Stimulated activated CD4-positive, alpha-beta T cell treated with anti-CD3 and anti-CD28 coated beads, Interleukin-1b, Interleukin-23, amount 100 ng/mL, for 1 hour (primary cell): Measurements from ENCODE around the gene WBP2.

Experiments
- DNase-seq, 2 donors: peaks; one replicate each; pipeline ENCODE4 v3.0.0-alpha.2; 2020; ENCODE audit warnings: low read depth in 2 of 2

Gene WBP2

DNA sequence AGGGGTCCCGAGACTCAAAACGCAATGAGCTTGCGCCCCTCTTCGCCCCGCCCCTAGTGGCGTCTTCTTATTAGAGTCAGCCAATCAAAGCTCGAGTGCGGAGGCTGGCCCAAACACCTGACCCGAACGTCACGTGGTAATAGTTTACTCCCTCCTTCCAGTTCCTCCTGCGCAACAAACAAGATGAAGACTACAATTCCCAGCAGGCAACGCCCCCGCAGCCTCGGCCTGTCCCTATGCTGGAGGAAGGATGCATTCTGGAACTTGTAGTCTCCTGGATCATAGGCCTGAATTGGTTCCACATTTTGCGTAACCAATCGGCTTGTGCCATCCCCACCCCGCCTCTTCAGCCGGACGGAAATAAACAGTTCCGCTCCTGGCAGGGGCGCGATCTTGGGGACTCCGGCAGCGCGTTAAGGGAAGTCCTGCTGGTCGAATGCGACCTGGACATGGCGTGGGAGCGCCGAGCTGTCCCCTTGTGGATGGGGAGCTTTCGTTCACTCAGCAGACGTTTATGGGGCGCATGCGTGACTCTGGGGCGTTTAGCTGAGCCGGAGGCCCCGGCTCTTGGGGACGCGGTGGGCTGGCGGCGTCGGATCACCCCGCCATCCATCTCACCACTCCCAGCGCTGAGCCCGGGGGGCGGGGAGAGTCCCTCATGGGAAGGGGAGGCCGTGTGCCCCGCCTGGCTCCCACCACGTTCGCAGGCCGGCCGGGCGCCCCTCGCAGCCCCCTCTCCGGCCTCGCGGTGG, at the start of gene WBP2:
Gene WBP2, minus strand, starts transcription at position 26 of the 752 bp plus-strand sequence. CDS start 38 bp downstream, outside the sequence.
- peak; percentile 87 to 94 for DNase-seq

DNA sequence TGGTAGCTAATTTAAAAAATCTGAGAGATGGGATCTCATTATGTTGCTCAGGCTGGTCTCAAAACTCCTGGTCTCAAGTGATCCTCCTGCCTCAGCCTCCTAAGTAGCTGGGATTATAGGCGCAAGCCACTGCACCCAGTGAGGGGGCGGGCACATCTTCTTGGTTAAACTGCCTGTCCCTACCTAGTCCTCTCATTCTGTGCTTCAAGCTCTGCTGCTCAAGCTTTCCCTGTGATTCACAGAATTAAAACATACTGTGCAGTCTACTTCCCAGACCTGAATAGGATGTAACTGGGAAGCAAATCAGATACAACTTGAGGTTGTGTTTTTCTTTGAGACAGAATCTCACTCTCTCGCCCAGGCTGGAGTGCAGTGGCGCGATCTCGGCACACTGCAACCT, 47.3 kb upstream of the WBP2 start:
- no peak for DNase-seq

DNA sequence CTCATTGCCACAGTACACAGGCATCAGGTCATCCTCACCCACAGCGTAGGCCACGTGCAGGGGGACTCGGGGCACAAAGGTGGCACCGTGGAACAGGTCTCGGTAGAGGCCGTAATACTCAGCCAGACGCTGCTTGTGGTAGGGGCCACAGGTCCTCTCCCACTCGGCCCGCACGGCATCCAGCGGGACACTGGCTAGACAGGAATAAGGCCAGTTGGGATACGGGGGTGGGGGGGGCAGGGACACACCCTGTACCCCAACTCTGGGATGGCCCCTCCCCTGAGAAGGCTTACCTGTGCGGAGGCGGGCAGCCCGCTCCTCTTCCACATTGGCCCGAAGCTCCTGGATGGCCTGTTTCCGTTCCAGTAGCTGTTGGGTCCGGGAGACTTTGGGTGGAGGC, 46.6 kb upstream of the WBP2 start:
- no peak for DNase-seq

DNA sequence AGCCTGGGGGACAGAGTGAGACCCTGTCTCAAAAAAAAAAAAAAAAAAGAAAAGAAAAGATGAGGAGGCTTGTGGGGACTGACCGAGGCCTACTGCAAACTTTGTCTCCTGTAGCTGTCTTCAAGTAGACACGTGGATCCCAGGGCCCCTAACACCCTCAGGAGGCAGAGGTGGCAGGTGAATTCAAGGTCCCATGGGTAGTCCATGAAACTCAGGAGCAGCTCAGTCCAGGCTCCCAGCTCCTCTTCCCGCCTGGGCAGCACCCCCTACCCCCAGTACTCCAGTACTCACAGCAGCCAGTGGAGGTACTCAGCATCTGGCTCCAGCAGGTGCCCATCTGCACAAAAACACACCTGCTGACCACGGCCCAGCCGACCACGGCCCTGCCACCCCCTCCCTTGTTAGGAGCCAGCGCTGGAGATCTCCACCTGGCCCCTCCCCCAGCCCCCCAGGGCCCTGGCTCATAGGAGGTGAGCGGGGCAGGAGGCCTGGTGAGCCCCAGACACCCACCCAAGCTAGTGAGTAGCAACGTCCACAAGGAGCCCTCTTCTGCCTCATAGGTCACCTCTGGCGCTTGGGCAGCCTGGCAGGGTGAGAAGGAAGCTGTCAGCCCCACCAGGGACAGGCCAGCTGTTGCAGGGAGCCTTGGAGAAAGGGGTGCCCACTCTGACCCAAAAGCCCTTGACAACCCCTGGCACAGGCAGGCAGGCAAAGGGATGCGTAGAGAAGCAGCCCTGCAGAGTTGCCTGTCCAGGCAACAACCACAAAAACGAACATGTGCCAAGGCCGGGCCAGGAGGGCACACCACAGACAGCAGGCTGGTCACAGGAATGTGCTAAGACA, 45.8 kb upstream of the WBP2 start:
- DNase-seq: no peak

DNA sequence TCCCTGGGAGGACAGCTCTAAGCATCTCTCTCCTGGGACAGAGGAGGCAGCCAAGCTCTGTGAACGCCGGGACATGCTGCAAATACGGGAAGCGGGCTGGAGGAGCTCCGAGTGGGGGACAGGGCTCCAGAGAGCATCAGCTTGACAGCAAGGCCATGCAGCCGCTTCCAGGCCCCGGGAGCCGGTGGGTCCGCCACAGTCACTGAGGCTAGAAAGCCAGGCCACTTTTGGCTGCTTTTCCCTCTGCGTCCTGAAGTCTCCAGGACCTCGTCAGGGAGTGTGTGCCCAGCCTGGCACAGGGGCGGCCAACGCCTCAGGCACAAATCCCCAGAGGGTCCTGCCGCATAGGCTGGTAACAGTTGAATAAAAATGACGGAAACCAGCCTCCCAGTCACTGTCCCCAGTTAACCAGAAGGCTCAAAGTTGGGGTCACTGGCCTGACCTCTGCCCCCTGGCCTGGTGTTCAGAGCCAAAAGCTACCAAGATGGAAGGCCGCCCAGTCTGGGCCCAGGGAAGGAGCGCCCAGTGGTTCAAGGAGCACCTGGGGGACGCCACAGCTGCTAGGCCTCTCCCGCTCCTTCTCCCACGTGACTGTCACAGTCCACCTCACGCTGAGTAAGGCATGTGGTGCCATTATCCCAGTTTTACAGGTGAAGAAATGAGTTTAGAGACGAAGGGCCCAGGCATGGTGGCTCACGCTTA, 44.8 kb upstream of the WBP2 start:
- DNase-seq: no peak

DNA sequence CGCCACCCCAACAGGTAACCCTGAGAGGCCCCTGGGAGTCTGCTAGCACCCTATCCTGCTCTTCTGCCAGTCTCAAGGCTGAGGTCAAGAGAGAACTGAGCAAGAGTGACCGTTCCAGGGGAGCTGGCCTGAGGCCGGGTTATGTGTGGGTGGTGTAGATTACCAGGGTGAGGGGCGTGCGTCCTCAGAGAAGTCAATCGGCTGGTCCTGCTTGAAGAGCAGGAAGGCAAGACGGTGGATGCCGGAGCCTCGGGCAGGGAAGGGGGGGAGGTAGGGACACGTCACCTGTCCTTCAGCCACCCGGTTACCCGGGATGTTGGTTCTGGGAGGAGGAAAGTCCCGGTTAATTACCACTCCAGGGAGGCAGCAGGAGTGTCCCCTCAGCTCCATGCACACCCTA, 44.2 kb upstream of the WBP2 start:
- DNase-seq: no peak

DNA sequence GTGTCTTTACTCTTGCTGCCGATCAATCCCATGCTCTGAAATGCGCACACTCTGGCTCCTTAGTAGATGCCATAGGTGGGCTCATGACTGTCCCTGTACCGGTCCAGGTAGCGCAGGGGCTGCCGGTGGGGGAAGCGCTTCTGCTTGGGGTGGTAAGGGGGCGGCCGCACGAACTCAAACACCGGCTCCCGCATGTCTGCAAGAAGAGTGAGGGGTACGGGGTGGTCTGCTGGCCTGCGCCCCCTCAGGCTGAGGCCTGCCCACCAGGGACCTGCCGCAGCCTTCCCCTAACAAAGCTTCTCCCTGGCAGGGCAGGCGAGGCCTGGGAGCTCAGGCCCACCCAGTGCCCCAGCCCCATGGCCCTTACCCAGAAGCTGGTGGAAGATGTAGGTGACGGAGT, 43.7 kb upstream of the WBP2 start:
- DNase-seq: no peak

DNA sequence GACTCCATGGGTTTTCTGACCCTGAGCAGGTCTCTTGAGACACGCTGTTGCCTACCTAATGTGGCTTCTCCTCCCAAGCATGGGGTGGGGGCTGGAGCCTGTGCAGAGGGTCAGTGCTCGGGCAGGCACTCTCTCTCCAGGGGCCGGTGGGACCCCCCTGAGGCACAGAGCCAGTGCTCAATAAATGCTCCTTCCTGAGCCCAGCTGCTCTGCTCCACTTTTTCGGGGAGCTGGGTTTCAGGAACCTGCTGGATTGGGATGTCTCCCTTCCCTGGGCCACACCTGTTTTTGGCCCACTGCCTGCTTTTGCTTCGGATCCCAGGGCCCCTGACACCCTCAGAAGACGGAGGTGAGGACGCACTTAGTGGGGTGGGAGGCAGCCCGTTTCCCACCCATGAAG, 42.9 kb upstream of the WBP2 start:
- no peak for DNase-seq

DNA sequence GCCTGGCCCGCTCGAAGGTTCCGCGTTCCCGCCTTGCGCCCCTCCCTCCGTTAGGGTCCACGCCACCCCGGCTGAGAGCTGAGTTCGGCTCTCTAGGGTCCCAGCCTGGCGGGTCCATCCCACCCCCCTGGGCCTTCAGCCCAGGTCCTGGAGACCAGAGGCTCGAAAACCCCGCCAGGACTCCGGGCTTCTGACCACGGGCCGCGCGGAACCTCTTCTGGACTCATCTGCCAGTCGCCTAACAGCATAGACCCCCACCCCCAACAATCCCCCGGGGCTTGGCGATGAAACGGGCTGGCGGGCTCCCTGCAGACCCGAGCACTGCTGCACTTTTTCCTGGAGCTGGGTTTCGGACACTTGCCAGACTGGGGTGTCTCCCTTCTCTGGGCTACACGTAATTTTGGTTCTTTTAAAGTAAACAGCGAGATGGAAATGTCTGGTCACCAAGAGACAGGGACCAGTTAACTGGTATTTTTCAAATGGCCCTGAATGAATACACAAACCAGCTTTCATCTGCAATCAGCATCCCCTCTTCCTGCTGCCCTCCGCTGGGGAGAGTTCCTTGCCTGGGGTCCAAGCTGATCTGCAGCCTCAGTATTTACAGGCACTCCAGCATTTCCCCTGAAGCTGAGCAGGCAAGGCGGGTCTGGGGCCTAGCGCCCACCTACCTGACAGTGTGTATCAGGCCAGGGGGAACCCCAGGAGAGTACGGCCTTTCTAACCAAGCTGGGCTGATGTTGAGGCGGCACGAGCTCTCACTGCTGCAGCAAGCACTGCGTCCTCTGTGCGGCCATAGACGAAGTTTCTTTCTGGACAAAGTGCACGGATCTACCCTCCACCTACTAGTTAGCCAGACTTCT, 42.3 kb upstream of the WBP2 start:
- no peak for DNase-seq

DNA sequence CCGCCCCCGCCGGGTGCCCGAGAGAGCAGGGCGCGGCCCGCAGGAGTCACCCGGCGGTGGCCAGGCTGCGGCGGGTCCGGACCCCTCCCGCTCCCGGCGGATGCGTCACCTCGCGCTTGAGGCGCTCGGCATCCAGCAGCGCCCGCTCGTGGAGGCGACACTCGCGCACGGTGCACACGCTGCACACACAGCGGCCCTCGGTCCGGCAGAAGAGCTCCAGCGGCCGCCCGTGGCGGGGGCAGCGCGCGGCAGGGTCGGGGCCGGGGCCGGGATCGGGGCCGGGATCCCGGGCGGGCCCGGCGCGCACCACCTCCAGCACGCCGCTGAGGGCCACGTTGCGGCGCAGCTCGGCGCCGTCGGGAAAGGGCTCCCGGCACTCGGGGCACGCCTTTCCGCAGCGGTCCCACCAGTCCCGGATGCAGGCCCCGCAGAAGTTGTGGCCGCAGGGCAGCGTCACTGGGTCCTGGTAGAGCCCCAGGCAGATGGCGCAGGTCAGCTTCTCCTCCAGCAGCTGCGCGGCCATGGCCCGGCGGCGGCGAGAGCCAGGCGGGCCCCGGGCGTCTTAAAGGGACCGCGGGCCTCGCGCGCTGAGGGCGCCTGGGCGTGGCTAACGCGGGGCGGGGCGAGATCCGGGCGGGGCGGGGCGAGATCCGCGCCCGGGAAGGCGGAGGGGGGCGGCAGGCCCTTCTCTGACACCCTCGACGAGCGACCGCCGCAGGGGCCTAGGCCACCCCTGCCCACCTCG, 41.5 kb upstream of the WBP2 start, which contains the start of gene TRIM65:
Gene TRIM65, minus strand, starts transcription at position 537 of the 745 bp plus-strand sequence. Its CDS starts 14 bp downstream, at position 523.
- DNase-seq: peak; percentile 43 to 75

DNA sequence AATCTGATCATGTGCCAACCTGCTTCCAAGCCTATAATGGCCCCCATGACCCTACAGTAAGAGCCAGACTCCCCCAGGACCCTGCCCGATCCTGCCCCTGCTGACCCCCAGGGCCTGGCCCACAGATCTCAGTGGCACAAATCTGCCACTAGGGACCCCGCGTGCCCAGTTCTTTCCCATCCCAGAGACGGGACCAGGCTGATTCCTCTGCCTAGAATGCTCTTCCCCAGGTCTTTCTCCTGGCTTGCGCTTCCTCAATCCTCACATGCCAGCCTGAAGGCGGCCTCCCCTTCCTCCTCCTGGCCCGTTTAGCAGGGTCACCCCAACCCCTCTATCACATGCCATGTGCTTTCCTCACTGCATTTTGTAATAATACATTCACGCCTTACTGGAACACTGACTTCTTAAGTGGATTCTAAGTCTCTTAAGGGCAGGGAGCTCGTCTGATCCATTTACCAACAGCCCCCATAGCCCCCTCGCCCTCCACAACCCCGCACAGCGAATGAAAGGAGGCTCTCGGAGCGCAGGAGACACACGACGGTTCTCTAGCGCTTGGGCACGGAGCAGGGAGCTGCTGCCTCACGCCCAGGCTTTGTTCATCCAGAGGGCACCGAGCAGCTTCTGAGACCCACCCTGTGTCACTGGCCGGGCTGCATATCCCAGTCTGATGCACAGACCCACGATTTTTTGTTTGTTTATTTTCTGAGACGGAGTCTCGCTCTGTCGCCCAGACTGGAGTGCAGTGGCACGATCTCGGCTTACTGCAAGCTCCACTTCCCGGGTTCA, 40.4 kb upstream of the WBP2 start:
- no peak for DNase-seq

DNA sequence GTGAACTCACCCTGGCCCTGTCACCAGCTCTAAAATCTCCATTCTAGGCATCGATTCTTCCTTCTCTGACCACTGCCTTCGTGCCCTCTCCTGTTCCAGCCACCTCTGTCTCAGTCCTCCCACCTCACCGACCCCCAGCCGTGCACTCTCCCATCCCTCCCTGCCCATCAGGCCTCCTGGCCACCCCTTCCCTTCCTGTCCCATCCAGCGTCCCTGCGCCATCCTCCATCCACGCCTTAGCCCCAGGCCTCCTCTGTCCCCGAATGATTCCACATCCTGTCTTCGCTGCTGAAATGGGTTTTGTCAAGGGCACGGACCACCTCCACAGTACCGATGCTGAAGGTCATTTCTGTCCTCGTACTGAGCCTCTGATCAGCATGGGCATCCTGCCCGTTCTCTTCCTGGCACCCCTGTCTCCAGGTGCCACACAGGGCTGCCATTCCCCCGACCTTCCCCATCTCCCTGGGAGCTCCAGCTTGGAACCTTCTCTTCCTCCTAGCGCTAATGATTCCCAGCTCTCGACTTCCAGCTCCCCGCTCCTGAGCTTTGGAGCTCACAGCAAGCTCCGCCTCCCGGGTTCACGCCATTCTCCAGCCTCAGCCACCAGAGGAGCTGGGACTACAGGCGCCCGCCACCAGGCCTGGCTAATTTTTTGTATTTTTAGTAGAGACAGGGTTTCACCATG, 39.1 kb upstream of the WBP2 start:
- no peak for DNase-seq

DNA sequence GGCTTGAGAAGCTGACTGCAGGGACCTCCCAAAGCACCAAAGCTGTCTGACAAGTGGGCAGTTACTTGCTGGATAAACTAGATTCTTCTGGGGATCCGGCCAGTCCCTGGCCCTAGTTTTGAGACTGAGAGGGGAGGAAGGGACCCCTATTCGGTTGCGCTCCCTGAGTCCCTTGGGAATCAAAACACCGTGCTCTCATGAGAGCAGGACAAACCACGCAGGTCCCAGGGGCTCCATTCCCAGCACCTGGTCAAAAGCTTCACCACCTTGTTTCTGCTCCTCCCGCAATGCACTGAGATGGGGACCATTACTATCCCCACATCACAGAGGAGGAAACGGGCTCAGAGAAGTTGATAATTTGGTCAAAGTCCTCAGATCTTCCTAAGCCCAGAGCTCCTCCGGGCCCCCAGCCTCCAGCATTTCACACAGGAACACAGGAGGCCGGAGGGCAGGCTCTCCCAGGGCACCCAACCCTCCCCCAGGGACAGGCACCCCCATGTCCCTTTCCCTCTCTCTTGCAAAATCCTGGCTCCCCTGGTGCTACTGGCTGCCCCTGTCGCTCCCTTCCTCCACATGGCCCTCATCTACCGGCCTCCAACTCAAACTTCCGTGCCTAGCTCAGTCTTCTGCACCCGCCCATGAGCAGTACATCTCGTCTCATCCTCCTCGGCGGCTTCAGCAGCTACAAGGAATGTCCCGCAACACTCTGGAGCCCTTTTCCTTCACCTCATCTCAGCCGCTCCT, 38.3 kb upstream of the WBP2 start:
- DNase-seq: no peak

DNA sequence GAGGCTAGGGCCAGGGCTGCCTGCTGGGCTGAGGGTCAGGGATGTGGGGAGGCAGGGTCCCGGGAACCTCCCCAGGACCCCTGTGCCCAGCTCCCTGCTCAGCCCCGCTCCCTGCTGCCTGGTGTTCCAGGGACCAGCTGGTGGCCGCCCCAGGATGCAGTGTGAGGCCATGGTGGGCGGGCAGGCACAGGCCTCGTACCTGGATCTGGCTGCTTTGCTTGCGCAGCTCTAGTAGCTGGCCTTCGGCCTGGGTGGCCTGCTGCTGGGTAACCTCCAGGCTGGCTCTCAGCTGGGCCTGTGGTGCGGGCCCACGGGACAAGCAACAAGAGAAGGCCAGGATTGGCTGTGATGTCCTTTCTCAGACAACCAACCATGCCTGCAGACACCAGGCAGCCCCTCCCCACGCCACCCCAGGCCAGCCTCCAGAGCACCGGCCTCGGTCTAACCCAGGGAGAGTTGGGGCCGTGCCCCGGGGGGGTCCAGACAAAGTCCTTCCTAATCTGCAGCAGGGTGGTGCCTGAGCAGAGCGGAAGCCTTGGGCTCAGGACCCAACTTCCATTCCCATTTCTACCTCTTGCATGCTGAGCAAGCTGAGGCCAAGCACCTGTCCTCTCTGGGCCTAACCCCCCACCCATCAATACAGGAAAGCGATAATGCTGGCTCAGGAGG, 37.6 kb upstream of the WBP2 start:
- DNase-seq: no peak

DNA sequence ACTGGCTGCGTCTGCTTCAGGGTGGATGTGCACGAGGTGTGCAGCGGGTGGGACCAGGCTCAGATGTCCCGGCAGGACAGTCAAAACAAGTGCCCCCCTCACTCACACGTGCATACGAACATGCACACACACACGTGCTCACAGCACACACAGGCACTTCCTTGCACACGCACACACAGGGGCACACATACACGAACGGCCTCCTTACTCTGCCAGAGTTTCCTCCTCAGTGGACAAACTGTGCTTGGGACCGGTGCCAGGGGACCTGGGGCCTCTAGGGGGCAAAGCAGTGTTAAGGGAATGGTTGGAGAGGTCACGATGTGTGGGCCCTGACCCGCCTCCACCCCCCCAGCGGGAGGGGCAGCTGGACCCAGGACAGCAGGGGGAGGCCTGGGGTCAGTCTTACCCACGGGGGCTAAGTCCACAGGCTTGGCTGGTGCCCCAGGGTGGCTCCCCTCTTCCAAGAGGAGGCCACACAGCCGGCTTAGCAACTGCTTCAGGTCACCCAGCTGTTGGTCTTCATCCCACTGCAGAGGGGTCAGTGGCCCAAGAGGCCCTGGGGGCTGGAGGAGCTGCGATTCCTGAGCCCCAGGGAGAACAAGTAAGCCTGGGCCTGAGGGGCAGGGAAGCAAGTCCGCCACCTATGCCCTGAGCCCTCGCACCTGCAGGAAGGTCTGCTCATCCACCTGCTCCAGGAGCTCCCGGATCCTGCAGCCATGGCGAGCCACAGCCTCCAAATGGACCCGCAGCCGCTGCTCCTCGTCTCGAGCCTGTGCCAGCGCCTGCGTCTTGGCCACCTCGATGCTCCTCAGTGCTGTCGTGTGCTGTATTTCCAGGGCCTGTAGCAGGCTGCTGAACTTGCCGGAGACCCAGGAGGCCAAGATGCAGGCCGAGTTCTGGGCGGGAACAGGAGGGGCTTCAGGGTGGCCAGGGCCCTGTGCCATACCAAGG, 36.7 kb upstream of the WBP2 start:
- DNase-seq: no peak

DNA sequence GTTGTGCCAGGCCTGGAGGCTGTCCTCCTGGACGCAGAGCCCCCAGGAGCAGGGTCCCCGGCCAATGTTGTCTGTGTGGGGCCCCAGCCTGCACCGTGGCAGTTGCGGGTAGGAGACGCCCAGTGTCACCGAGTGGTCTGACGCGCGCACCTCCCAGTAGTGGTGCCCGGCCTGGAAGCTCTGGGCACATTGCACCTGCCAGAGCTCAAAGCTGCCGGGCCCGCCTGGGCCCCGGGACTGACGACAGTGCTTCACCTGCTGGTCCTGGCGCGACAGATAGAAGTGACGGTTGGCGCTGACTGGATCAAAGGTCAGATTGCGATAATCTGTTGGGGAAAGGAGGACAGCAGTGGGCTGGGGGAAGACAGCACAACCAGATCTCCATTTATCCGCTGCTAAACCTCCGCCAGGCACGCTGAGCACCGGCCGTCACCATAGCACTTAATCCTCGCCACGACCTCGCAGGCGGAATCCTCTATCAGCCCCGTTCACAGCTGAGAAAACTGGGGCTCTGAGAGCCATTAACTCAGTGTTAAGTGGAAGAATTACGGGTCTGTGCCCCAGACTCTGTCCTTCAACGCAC, 36.0 kb upstream of the WBP2 start:
- DNase-seq: no peak
